GM15510 (cell line): ENCODE results near the gene UPF1.

ENCODE experiments used
- POLR2A ChIP-seq: IDR thresholded peaks from 3 replicates; pipeline ENCODE4 v1.6.1; 2011; ENCODE audit warnings: borderline replicate concordance; ENCODE audit not compliant: insufficient read length; ENCODE audit errors: extremely low read depth

The UPF1 gene

GRCh38 chr19:18869023-18869618, 37.4 kb downstream of the UPF1 start:
- TF ChIP-seq POLR2A, result no peak

GRCh38 chr19:18869781-18870530, 38.2 kb downstream of the UPF1 start:
- no peak for TF ChIP-seq POLR2A

GRCh38 chr19:18870531-18871172, 38.9 kb downstream of the UPF1 start:
- TF ChIP-seq POLR2A, result no peak

- TF ChIP-seq POLR2A, result no peak
These were observed 39.8 kb downstream of the UPF1 start for GRCh38 chr19:18871543-18871942.

- no peak for TF ChIP-seq POLR2A
These were observed 44.0 kb downstream of the UPF1 start for GRCh38 chr19:18875726-18876125.

- TF ChIP-seq POLR2A, result no peak
These were observed 45.1 kb downstream of the UPF1 start for GRCh38 chr19:18876865-18877264.

- no peak for TF ChIP-seq POLR2A
These were observed 46.5 kb downstream of the UPF1 start for GRCh38 chr19:18878058-18878797.

- no peak for TF ChIP-seq POLR2A
These were observed 47.3 kb downstream of the UPF1 start for GRCh38 chr19:18878858-18879578.

GRCh38 chr19:18879579-18880373, 48.0 kb downstream of the UPF1 start:
- TF ChIP-seq POLR2A, result no peak

GRCh38 chr19:18881491-18881890, 49.7 kb downstream of the UPF1 start:
- no peak for TF ChIP-seq POLR2A

- TF ChIP-seq POLR2A, result no peak
These were observed 52.0 kb downstream of the UPF1 start for GRCh38 chr19:18883526-18884304.

GRCh38 chr19:18886972-18887371, 55.2 kb downstream of the UPF1 start:
- TF ChIP-seq POLR2A, result no peak
